ENCODE measurements around the gene SLC22A12.

GRCh38 chr11:64606796-64607380 is 15.9 kb downstream of the SLC22A12 start:
- TF ChIP-seq CTCF (IDR thresholded peaks at IDR 0.05; ENCODE audit: insufficient read depth, low read depth, low read length) (no peak), EZH2 (IDR thresholded peaks at IDR 0.05; ENCODE audit: insufficient read depth, low read length) (no peak)
